HG03175 (cell line): Measurements from ENCODE around the gene UBAP2L.
"Not testable (repeated sequence)": the region's sequence is repeated elsewhere in the genome, so short reads cannot be mapped to it uniquely, and the experiment has no call there.

Source experiments
- ATAC-seq: cut with Tn5 transposase; IDR thresholded peaks from one replicate; pipeline ENCODE4 v1.9.1; 2021; ENCODE audit warnings: mild to moderate bottlenecking, moderate library complexity; ENCODE audit not compliant: unreplicated experiment

UBAP2L gene

DNA sequence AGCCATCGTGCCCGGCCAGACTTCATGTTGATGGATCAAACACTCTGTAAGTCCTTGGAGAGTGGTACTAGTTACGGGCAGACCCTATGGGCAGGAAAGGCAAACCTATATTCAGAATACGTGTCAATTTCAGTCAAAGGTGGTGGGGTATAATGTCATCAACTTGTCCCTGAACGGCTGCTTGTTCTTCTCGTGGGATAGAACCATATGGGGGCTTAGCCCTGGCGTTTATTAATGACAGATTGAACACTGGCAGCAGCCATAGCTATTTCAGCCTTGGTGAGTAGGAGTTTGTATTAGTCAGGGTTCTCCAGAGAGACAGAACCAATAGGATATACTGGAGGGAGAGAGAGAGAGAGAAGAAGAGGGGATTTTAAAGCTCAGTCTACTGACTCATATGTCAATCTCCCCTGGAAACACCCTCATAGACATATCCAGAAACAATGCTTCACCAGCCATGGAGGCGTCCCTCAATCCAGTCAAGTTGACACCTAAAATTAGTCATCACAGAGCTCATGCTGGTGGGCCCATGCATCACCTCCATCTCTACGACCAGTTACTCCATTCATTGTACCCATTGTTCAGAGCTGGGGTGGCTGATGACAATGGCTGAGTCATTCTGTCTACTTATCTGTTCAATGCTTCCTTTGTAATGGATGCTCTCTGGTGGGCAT lies 84.0 kb downstream of the UBAP2L start:
- ATAC-seq: no peak

DNA sequence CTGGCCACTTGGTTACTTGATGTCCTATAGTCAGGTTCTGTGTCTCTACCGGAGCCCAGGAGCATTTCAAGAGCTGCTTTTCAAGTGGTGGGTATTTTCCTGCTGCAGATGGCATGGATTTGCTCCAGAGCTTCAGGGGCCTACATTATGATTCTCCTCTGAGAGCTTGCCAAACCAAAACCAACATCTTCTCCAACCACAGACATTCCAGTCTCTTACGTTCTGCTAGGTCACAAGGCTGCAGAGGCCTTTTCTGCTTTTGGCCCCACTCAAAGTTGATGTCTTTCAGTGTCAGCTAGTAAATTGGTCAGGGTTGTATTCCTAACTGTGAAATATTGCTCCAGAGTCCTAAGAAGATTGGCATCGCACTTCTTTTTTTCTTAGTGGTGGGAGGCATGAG lies 85.4 kb downstream of the UBAP2L start:
- ATAC-seq: no peak

DNA sequence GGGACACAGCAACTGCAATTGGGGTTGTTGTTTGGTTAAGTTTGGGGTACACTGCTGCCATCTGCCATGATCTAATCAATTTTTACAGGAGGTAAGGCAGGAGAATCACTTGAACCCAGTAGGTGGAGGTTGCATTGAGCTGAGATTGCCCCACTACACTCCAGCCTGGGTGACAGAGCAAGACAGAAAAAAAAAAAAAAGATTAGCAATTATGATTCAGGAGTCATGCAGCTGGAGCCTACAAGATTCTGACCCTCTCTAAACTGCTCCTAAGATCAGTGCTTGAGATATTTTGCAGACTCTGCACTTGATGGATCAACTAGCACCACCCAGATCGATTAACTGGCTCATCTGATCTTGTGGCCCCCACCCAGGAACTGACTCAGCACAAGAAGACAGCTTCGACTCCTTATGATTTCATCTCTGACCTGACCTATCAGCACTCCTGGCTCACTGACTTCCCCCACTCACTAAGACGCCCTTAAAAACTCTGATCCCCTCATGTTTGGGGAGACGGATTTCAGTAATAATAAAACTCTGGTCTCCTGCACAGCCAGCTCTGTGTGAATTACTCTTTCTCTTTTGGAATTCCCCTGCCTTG lies 87.0 kb downstream of the UBAP2L start:
- not testable (repeated sequence) for ATAC-seq

DNA sequence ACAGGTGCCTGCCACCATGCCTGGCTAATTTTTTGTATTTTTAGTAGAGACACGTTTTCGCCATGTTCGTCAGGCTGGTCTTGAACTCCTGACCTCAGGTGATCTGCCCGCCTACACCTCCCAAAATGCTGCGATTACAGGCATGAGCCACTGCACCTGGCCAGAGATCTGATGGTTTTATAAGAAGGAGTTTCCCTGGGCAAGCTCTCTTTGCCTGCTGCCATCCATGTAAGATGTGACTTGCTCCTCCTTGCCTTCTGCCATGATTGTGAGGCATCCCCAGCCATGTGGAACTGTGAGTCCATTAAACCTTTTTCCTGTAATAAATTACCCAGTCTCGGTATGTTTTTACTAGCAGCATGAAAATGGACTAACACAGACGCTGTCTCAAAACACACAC lies 88.4 kb downstream of the UBAP2L start:
- ATAC-seq: not testable (repeated sequence)

DNA sequence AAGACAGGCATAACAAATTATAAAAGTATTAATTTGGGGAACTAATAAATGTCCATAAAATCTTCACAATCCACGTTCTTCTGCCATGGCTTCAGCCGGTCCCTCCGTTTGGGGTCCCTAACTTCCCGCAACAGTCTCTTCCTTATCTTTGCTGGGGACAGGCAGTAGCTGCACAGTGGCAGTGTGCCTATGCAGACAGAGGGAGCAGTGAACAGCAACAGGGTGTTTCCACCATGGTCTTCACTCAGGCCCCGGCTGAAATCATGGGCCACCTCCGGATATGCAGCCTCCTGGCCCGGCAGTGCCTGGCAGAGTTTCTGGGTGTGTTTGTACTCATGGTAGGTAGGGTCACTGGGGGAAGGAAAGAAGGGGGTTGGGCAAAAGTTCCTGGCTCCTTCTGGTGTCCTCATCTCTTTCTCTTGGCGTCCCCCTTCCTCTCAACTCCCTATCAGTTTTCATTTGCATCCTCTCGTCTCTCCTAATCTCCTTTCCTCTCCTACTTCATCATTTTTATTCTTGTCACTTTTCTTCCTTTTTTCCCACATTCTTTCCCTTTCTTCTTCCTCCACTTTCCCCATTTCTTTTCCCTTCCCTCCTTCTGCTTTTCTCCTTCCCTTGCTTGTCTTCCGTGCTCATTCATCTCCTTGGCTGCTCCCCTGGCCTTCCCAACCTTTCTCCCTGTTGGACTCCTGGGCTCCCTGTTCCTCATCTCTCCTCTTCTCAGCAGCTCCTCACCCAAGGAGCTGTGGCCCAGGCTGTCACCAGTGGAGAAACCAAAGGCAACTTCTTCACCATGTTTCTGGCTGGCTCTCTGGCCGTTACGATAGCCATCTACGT lies 91.7 kb downstream of the UBAP2L start:
- ATAC-seq: not testable (repeated sequence)

DNA sequence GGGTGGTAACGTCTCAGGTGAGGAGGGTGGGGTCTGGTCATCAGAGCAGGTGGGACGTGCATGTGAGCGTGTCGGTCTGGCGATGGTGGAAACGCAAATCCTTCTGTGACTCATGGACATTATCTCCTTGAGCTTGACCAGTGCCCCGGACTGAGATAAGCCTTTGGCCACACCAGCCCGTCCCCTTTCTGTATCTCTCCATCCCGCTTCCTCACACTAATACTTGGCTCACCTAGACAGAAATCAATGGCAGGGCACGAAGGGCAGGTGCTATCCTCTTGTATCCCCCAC lies 92.3 kb downstream of the UBAP2L start:
- ATAC-seq: no peak

DNA sequence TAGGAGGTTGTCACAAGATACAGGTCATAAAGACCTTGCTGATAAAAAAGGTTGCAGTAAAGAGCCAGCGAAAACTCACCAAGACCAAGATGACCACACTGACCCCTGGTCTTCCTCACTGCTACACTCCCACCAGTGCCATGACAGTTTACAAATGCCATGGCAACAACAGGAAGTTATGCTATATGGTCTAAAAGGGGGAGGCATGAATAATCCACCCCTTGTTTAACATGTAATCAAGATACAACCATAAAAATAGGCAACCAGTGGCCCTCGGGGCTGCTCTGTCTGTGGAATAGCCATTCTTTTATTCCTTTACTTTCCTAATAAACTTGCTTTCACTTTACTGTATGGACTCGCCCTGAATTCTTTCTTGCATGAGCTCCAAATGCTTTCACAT lies 93.5 kb downstream of the UBAP2L start:
- not testable (repeated sequence) for ATAC-seq

DNA sequence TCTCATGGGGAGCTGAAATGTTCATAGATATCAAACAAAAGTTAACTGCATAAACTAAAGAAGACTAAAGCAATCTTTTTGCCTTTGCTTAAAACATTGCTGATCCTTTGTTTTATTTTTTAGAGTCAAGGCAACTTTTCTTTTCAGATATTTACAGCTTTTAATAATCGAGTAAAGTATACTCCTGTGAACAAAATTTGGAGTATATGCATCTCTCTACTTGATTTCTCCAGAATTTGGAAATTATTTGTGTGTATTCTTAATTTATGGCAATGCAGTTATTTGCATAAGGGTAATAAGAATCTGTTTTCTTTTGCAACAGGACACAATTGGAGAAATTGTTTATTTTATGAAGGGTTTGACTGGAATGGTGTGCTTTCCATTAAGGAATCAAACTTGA lies 95.9 kb downstream of the UBAP2L start:
- no peak for ATAC-seq

DNA sequence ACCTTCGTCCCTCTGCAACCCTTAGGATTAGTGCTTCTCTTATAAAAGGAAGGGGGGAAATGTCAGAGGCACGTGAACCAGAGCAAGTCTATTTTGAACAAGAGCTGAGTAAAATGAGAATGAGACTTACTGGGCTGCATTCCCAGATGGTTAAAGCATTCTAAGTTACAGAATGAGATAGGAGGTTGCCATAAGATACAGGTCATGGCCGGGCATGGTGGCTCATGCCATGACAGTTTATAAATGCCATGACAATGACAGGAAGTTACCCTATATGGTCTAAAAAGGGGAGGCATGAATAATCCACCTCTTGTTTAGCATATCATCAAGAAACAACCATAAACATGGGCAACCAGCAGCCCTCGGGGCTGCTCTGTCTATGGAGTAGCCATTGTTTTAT lies 97.6 kb downstream of the UBAP2L start:
- ATAC-seq: no peak
